ENCODE data around the gene DHX40.

GRCh38 chr17:59558039-59558438 lies 7.4 kb upstream of the DHX40 start:
- TF ChIP-seq REST (IDR thresholded peaks at IDR 0.05): no peak
- no peak for TF ChIP-seq ZFP36 (IDR thresholded peaks at IDR 0.05; ENCODE audit: borderline replicate concordance, partially characterized antibody)
- no peak for TF ChIP-seq CTCF (IDR thresholded peaks at IDR 0.05)
- TF ChIP-seq RAD21 (conservative IDR thresholded peaks at IDR 0.05 in 1 of 2, IDR thresholded peaks at IDR 0.05 in 1 of 2): no peak
- TF ChIP-seq MAZ (IDR thresholded peaks at IDR 0.05; ENCODE audit: borderline replicate concordance, low read depth, low read length): no peak
- no peak for TF ChIP-seq PBX3 (IDR thresholded peaks at IDR 0.05)

Measured in A549 (cell line).